Peyer's patch (tissue), 4 donors: ENCODE data around the gene HSD17B2. TPM values are rescaled to one million over a fixed set of nuclear protein-coding genes. Genes with fewer than 3 reads are reported as not detected.

Experiments
- DNase-seq, 3 donors: peaks; one replicate each; pipeline ENCODE4 v3.0.0-alpha.2; 2017 to 2019
- H3K27ac ChIP-seq, 4 donors: fragments of 200-600 bp; sonication (generic); one replicate each; pipeline ENCODE4 v1.5.1; 2016 to 2019
- H3K27me3 ChIP-seq, 2 donors: fragments of 200-600 bp; sonication (generic); one replicate each; pipeline ENCODE4 v1.5.1; 2019
- H3K36me3 ChIP-seq, 3 donors: fragments of 200-600 bp; sonication (generic); one replicate each; pipeline ENCODE4 v1.5.1; 2016 to 2019
- H3K4me1 ChIP-seq, 4 donors: fragments of 200-600 bp; sonication (generic); one replicate each; pipeline ENCODE4 v1.5.1; 2016 to 2019
- H3K4me3 ChIP-seq, 4 donors: fragments of 200-600 bp; sonication (generic); 1 replicate in 3 of 4; 2 replicates in 1 of 4; pipeline ENCODE4 v1.5.1; 2016 to 2019; ENCODE audit warnings: mild to moderate bottlenecking in 1 of 4
- H3K9me3 ChIP-seq, 4 donors: fragments of 200-600 bp; sonication (generic); one replicate each; pipeline ENCODE4 v1.5.1; 2016 to 2019; ENCODE audit warnings: mild to moderate bottlenecking in 1 of 4
- POLR2A ChIP-seq, 2 donors: fragments of 450-650 bp; IDR thresholded peaks; one replicate each; pipeline ENCODE4 v1.5.1; 2017; ENCODE audit warnings: antibody characterized with exemption in 2 of 2, mild to moderate bottlenecking in 2 of 2, moderate library complexity in 2 of 2
- total RNA-seq, 4 donors: library from RNA; depleted of rRNA; stranded (reverse); fragments of >200 nt; gene quantifications; one replicate each; pipeline ENCODE4 v1.1.0, GENCODE V29; 2016
- TF ChIP-seq, protein P1 (sequence below), 6 experiments: fragments of 450-650 bp in 4 of 6; fragments of 200-600 bp in 2 of 6; sonication (generic) in 1 of 6; IDR thresholded peaks; one replicate each; pipeline ENCODE4 v1.5.1; 2017 to 2019; ENCODE audit warnings: antibody characterized with exemption in 6 of 6, mild to moderate bottlenecking in 3 of 6, moderate library complexity in 1 of 6

Gene HSD17B2
- total RNA-seq, 4 donors from 2014 or later: 19.8 to 173 (median 140) TPM

DNA sequence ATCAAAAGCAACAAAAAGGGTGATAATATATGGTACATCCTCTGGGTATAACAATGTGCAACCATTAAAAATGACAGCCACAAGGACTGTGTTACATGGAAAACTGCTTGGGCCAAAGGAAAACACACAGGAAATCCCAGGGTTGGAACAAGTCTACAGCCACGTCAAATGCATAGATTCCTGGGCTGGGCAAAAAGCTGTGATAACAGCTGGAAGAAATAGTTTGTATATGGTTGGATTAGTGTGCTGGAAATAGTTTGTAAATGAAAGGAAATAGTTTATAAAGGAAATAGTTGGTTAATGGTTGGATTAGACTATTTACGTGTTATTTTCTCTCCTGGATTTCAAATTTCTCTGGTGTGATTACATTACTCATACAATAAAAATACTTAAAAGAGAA, 2.6 kb downstream of the HSD17B2 start:
- H3K27ac ChIP-seq: no peak overlapping the region
- DNase-seq: no peak
- peak overlapping the region in 2 of 4 donors; percentile 58 to 69 for H3K4me3 ChIP-seq
- peaks cover 0 to 16% (median 4%) of the 10 kb centered on the region in 4 donors for H3K4me1 ChIP-seq
- H3K9me3 ChIP-seq: no peaks in the 10 kb centered on the region
- TF ChIP-seq, protein P1, sequence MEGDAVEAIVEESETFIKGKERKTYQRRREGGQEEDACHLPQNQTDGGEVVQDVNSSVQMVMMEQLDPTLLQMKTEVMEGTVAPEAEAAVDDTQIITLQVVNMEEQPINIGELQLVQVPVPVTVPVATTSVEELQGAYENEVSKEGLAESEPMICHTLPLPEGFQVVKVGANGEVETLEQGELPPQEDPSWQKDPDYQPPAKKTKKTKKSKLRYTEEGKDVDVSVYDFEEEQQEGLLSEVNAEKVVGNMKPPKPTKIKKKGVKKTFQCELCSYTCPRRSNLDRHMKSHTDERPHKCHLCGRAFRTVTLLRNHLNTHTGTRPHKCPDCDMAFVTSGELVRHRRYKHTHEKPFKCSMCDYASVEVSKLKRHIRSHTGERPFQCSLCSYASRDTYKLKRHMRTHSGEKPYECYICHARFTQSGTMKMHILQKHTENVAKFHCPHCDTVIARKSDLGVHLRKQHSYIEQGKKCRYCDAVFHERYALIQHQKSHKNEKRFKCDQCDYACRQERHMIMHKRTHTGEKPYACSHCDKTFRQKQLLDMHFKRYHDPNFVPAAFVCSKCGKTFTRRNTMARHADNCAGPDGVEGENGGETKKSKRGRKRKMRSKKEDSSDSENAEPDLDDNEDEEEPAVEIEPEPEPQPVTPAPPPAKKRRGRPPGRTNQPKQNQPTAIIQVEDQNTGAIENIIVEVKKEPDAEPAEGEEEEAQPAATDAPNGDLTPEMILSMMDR (IDR thresholded peaks at IDR 0.05): no peak
- TF ChIP-seq POLR2A (IDR thresholded peaks at IDR 0.05): no peak
- no peaks in the 10 kb centered on the region for H3K27me3 ChIP-seq
- H3K36me3 ChIP-seq: no peaks in the 10 kb centered on the region

DNA sequence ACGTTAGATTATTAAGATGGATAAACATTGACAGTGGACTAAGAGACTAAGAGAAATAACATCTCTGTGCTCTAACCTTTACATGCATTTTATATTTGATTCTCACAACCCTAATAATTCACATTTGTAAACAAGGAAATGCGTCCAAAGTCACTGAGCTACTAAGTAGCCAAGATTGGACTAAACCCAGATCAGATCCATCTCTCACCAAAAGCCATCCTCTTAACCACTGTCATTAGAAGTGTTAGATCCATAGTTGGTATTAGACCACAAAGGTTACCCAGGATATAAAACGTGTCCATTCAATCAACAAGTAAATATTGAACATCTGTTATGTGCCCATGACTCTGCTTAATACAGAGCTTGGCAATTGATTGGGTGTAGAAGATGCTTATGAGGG, 5.2 kb downstream of the HSD17B2 start:
- Histone ChIP-seq H3K27ac (no peak overlapping the region), H3K36me3 (no peaks in the 10 kb centered on the region), H3K4me1 (peaks cover 0 to 7% (median 0%) of the 10 kb centered on the region in 4 donors), H3K4me3 (no peak overlapping the region), H3K27me3 (no peaks in the 10 kb centered on the region), H3K9me3 (no peaks in the 10 kb centered on the region)
- no peak for TF ChIP-seq POLR2A (IDR thresholded peaks at IDR 0.05)
- TF ChIP-seq, protein P1 (IDR thresholded peaks at IDR 0.05): no peak
- DNase-seq: no peak

DNA sequence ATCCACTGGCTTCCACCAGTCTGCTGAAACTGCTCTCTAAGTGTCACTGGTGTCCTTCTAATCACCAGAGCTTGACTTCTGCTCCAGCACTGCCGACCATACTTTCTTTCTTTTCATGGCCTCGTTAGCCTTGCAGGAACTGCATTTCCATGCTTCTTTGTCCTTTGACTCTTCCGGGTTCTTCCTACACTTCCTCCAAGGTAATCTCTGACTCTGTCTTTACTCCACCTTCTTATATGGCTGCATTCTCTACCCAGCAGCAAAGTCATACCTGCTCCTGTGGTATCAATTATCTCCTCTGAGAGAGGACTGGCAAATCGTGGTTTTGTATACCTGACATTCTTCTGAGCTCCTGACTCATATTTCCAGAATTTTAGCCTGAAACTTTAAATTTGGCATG, 6.5 kb downstream of the HSD17B2 start:
- H3K27ac ChIP-seq: peak overlapping the region in 1 of 4 donors; percentile 61
- no peak for DNase-seq
- no peaks in the 10 kb centered on the region for H3K9me3 ChIP-seq
- no peak overlapping the region for H3K4me3 ChIP-seq
- peaks cover 0 to 16% (median 0%) of the 10 kb centered on the region in 4 donors for H3K4me1 ChIP-seq
- no peaks in the 10 kb centered on the region for H3K36me3 ChIP-seq
- no peaks in the 10 kb centered on the region for H3K27me3 ChIP-seq
- no peak for TF ChIP-seq POLR2A (IDR thresholded peaks at IDR 0.05)
- TF ChIP-seq, protein P1 (IDR thresholded peaks at IDR 0.05): no peak

DNA sequence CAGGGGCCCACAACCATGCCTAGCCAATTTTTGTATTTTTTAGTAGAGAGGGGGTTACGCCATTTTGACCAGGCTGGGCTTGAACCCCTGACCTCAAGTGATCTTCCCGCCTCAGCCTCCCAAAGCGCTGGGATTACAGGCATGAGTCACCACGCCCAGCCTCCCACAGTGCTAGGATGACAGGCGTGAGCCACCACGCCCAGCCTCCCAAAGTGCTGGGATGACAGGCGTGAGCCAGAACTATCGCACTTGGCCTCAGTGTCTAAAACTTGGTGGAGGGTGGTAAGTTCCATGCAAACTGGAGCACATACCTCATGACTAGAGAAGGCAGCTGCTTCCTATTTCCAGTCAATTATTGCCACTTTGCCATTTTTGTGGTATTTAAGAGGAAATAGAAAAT, 7.1 kb downstream of the HSD17B2 start:
- no peaks in the 10 kb centered on the region for H3K27me3 ChIP-seq
- H3K4me3 ChIP-seq: no peak overlapping the region
- H3K9me3 ChIP-seq: no peaks in the 10 kb centered on the region
- H3K4me1 ChIP-seq: peaks cover 0 to 19% (median 0%) of the 10 kb centered on the region in 4 donors
- TF ChIP-seq, protein P1 (IDR thresholded peaks at IDR 0.05): no peak
- no peak for TF ChIP-seq POLR2A (IDR thresholded peaks at IDR 0.05)
- H3K36me3 ChIP-seq: no peaks in the 10 kb centered on the region
- DNase-seq: no peak
- H3K27ac ChIP-seq: no peak overlapping the region

DNA sequence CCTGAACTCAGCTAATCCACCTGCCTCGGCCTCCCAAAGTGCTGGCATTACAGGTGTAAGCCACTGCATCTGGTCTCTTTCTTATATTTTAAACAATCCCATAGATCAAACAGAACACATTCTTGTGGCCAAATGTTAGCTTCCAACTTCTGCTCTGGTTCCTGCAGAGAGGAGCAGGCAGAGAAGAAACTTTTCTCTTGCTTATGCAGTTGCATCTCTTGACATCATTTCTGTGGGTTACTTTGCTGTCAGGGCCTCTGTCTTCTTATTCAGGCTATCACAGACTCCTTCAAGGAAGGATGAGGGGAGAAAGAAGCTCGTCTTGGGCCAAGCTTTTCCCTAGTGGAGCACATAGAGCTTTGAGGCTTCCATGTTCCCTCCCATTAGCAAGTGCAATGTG, 7.8 kb downstream of the HSD17B2 start:
- Histone ChIP-seq H3K27me3 (no peaks in the 10 kb centered on the region), H3K4me3 (no peak overlapping the region), H3K9me3 (no peaks in the 10 kb centered on the region), H3K4me1 (peaks cover 0 to 20% (median 0%) of the 10 kb centered on the region in 4 donors), H3K27ac (no peak overlapping the region), H3K36me3 (no peaks in the 10 kb centered on the region)
- no peak for DNase-seq
- TF ChIP-seq POLR2A (IDR thresholded peaks at IDR 0.05): no peak
- TF ChIP-seq, protein P1 (IDR thresholded peaks at IDR 0.05): no peak
